Colon (tissue), 2 donors: ENCODE results near the gene SIM2.
"Not testable (repeated sequence)": the region's sequence is repeated elsewhere in the genome, so short reads cannot be mapped to it uniquely, and the experiment has no call there.

Experiments
- FAIRE-seq: peaks from 2 replicates; lab custom pipeline; 2012; peaks lifted over from hg19 to GRCh38; lab: Jason Lieb, UNC
- donor health status: control.
- donor health status: control.

SIM2 gene, protein sequence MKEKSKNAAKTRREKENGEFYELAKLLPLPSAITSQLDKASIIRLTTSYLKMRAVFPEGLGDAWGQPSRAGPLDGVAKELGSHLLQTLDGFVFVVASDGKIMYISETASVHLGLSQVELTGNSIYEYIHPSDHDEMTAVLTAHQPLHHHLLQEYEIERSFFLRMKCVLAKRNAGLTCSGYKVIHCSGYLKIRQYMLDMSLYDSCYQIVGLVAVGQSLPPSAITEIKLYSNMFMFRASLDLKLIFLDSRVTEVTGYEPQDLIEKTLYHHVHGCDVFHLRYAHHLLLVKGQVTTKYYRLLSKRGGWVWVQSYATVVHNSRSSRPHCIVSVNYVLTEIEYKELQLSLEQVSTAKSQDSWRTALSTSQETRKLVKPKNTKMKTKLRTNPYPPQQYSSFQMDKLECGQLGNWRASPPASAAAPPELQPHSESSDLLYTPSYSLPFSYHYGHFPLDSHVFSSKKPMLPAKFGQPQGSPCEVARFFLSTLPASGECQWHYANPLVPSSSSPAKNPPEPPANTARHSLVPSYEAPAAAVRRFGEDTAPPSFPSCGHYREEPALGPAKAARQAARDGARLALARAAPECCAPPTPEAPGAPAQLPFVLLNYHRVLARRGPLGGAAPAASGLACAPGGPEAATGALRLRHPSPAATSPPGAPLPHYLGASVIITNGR

DNA sequence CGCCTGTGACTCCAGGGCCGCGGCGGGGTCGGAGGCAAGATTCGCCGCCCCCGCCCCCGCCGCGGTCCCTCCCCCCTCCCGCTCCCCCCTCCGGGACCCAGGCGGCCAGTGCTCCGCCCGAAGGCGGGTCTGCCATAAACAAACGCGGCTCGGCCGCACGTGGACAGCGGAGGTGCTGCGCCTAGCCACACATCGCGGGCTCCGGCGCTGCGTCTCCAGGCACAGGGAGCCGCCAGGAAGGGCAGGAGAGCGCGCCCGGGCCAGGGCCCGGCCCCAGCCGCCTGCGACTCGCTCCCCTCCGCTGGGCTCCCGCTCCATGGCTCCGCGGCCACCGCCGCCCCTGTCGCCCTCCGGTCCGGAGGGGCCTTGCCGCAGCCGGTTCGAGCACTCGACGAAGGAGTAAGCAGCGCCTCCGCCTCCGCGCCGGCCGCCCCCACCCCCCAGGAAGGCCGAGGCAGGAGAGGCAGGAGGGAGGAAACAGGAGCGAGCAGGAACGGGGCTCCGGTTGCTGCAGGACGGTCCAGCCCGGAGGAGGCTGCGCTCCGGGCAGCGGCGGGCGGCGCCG, at the start of gene SIM2:
TSS of gene SIM2 (plus strand) at position 135 of the 565 bp plus-strand sequence. CDS start 632 bp downstream, outside the sequence.
- FAIRE-seq, result no peak

DNA sequence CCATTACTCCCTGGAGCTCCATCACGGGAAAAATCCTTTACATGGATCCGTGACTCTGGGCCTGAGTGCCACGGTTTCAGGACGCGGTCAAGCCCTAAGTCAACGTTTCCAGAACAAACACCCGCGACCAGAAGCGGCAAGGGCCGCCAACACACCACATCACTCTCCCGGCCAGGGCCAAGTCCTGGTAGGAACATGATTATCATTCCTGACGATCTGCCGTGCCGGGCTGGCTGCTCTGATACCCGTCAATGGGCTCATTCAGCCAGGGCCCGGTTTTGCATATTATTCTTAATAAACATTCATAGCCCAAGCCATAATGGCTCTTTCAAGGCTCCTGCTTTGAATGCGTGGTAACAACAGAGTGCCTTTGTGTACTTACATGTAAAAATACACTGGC, 44.6 kb upstream of the SIM2 start:
- FAIRE-seq, result no peak

DNA sequence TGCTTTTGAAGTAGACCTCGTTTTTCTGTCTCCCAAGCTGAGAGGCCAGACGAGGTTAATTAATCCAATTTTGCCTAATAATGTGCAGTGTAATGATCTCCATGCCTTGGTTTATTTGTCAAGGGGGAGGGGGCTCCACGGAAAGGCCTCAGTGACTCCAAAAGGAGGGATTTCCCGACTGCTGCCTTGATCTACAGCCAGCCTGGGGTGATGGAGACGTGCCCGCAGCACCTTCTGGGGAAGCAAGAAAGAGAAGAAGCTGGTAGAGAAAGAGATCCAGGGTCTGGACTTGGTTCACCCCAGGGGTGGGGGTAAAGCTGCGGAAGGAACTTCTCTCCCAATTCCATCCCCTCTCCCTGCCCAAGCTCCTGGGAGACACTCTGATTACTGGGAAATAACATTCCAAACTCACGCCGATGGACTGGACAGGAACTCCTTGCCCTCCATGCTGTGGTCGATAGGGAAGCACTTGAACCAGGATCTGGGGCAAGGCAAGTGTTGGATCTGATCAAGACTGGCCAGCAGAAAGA, 44.1 kb upstream of the SIM2 start:
- no peak for FAIRE-seq

DNA sequence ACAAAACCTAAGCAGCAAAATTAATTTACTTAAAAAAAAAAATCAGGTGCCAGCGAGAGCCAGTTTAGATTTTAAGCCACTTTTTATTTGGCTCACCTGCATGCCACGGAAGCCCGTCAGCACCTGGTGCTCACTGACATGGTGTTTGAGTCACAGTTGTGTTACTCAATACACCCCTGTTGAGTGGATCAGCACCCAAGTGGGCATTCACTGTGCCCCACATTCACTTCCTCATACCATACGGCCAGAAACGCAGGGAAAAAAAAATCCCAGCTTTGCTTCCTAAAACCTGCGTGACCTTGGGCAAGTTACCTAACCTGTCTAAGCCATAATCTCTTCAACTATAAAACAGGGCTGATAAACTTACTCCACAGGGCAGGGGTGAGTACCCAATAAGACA, 42.8 kb upstream of the SIM2 start:
- no peak for FAIRE-seq

DNA sequence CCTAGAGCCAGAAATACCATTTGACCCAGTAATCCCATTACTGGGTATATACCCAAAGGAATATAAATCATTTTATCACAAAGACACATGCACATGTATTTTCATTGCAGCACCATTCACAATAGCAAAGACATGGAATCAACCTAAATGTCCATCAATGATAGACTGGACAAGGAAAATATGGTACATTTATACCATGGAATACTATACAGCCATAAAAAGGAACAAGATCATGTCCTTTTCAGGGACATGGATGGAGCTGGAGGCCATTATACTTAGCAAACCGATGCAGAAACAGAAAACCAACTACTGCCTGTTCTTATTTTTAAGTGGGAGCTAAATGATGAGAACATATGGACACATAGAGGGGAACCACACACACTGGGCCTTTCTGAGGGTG, 41.6 kb upstream of the SIM2 start:
- FAIRE-seq, result not testable (repeated sequence)

DNA sequence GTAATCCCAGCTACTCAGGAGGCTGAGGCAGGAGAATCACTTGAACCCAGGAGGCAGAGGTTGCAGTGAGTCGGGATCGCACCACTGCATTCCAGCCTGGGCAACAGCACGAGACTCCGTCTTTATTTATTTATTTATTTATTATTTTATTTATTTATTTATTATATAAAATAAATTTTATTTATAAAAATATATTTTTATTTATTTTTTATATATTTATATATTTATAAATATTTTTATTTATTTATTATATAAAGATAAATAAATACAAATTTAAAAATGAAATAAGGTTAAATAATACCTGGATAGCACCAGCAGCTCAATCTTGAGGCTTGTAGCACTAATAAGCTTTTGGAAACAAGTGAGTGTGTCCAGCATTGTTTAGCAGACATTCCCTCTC, 40.9 kb upstream of the SIM2 start:
- FAIRE-seq, result no peak

DNA sequence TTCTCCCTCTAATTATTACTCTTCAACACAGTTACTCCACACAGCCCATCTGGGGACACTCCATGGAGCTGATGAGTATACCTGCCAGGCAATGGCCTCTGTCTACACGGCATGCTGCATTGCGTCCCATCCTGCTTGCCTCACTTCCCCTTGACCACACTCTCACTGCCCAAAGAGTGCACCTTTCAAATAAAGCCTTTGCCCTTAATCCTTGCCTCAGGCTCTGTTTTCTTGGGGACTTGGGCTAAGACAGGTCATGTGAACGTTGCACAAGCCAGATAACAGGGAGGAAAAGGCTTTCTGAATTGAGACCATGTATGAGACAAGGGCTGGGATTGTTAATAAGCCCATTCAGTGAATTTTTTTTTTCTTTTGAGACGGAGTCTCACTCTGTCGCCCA, 40.0 kb upstream of the SIM2 start:
- no peak for FAIRE-seq

DNA sequence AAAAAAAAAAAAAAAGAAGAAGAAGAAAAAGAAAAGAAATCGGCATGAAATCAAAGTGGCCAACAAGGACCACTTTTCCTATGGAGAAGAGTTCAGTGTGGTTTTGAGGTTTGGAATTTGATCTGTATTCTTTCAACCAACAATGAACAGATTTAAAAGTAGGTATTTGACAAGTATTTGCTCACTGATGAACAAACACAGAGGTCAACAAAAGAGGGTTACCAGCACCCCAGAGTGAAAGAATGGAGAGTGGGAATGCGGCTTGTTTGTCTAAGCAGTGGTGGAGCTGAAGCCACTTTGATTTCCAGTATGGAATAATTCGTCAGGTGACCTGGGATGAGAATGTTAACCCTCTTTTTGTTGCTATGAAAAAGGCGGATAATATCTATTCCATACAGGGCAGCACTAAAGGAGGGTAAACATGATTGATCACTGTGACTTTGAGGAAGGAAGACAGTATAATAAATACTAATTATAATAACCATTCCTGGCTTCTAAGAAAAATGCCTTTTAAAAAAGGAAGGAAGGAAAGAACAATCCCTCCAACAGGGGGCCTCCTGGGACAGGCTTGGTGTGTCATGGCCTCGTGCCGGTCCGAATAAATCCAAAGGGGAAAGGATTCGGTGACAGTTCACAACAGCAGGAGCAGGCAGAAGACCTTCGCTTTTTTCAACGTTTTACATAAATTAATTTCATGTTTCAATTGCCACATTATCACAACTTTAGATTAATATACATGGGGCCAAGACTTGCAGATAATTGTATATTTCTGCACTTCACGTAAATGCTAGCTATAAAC, 37.2 kb upstream of the SIM2 start:
- no peak for FAIRE-seq

DNA sequence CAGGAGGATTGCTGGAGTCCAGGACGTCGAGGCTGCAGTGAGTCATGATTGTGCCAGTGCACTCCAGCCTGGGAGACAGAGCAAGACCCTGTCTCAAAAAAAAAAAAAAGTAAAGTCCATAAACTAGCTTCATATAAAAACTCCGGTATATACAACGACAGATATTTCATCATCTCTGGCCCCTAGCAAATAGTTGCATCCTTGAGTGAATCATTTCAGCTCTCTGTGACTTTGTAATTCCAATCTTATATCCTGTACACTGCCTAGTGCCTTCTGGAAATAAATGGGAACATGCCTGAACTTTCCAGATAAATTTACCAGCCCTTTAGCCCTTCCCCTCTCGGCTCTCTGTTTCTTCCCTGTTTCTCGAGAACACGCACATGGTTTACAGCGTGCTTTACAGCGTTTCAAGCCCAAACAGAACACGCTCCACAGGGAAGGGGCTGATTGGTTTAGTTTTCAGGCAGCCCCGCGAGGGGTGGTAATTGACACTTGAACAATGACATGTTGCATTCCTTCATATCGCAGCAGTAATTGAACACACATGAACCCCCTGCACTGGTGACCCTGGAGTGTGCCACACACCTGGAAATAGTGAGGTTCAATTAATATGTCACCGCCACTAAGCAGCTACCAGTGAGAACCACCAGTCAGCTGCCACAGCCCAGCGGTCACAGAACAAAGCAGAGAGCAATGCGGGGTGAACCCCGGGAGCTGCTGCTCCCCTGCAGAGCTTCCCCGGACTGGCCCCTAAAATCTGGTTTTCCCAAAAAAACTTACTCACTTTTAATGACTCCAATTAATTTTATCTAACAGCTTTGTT, 35.7 kb upstream of the SIM2 start:
- no peak for FAIRE-seq

DNA sequence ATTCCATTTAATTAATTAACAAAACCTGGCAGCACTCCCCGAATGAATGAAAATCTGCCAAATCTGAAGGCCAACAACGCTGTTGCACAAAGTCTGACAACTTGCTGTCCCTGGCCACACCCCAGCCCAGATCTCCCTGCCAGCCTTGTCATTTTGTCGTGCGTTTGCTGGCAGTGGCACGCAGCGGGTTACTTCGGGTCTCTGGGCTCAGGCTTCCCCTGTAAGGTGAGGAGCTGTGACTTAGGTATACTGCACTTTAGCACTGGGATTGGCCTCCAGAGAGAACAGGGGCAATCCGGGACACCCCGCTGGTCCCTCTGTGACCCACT, 34.3 kb upstream of the SIM2 start:
- no peak for FAIRE-seq

DNA sequence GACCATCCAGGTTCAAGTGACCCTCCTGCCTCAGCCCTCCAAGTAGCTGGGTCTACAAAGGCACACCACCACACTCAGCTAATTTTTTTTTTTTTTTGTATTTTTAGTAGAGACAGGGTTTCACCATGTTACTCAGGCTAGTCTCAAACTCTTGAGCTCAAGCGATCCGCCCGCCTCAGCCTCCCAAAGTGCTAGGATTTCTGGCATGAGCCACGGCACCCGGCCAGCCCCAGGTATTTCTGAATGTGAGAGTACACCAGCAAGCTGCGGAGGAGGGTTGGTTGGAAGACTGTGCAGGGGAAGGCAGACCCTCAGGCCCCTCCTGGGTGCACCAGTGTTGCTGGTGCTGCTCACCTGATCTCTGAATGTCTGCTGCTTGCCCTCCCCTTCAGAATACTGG, 33.1 kb upstream of the SIM2 start:
- FAIRE-seq, result no peak

DNA sequence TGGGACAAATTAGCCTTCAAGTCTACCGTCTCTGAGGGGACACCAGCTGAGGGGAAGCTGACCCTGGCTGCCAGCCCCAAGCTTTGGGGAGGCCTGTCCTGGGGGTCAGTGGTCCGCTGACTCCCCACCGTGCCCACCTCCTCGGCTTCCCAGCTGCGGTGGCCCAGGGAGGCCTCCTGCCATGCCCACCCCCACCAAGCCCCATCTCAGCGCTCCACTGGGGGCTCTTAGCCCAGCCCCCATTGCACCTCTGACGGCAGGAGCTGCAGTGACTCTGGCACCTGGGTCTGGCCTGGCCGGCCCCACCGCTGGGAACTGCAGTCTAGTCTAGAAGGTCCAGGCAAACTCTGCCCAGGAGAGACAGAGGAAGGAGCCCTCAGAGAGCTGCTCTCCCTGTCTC, 30.2 kb upstream of the SIM2 start:
- FAIRE-seq, result no peak

DNA sequence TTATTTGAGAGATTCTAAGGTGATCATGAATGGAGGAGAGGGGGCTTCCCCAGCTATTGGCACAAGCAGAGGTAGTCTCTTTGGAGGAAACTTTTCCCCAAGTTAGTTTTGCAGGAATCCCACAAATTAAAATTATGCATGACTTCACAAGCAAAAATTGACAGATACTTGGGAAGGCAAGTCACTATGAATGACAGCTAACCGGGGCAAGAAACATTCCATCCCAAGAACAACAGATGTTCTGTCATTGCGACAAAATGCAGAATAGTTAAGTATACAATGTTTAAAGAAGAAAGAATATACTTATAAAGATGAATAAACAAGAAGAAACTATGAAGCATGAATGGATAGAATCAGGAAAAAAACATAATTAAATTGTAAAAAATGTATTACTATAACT, 27.1 kb upstream of the SIM2 start:
- FAIRE-seq, result no peak

DNA sequence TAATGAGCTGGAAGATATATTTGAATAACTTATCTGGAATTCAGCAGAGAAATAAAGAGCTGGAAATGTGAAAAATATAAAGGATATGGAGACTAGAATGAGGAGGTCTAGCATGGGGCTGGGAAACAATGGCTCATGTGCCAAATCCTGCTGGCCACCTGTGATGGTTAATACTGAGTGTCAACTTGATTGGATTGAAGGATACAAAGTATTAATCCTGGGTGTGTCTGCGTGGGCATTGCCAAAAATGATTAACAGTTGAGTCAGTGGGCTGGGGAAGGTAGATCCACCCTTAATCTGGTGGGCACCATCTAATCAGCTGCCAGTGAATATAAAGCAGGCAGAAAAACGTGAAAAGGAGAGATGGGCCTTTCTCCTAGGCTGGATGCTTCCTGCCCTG, 26.6 kb upstream of the SIM2 start:
- FAIRE-seq, result not testable (repeated sequence)

DNA sequence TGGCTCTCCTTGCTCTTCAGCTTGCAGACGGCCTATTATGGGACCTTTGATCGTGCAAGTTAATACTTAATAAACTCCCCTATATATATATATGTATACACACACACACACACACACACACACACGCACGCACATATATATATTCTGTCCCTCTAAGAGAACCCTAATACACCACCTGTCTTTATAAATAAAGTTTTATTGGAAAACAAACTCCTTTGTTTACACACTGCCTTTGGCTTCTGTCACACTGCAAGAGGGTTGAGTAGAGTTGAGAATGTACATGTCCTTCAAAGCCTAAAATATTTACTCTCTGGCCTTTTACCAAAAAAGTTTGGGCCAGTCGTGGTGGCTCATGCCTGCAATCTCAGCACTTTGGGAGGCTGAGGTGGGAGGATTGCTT, 26.2 kb upstream of the SIM2 start:
- FAIRE-seq, result no peak

DNA sequence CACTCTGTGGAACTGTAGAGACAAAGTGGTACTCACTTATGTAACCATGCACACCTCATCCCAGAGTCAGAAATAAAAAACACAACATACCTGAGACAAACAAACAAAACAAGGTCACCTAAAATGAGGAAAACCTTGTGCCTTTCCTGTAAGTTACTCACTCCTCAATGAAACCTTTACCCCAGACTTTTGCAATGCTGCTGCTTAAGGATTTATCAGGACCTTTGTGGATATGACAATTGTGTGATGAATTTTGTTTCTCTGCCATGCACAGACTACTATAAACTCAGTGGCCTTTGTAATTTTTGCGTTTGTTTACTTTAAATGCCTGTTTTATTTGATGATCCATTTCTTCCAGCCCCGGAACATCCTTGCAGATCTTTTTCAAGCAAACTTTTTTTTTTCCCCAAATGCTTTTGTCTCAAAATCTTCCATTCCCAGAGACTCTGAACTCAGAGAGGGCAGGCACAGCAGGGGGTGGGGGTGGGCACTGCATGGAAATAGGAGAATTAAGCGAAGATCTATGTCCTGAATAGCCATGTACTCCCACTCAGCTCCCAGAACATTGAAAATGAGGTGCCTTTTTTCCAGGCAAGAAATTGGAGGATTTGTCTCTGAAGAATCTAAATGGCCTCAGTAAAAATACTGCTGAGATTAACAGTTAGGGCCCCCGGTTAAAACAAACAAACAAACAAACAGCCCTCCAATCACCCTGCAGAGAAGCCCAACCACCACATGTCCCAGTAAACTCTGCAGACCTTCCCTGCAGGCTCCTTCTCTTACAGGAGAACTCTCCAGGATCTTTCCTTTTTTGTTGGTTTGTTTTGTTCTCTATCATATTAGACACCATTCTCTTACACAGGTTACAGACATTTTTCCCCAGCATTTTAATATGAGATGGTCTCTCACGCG, 22.6 kb upstream of the SIM2 start:
- no peak for FAIRE-seq

DNA sequence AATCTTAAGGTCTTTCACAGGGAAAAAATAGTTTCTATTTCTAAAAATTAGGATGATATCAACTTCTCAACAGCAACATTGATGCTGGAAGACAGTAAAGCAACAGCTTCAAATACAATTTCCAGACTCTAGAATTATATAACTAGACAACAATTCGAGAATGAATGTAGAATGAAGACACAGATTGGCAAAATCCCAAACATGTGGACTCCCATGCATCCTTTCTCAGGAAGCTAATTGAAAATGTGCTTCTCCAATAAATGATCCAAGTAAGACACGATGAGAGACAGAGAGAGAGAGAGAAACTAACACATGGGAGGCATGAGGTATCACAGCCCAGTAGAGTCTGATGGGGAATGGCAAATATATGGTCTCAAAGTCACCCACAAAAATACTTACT, 21.5 kb upstream of the SIM2 start:
- FAIRE-seq, result no peak

DNA sequence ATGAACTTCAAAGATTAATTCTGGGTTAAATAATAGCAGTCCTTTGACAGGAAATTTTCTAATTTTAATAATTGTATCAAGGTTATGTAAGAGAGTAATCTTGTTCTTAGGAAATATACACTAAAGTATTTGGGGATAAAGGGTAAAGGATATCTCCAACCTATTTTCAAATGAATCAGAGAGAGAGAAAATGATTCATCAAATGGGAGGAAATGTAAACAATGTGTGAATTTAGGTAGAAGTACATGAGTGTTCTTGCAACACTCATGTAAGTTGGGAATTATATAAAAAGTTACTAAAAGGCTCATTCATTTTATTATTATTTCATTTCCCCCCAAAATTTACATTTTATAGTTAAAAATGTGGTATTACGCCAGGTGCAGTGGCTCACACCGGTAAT, 20.4 kb upstream of the SIM2 start:
- FAIRE-seq, result no peak

DNA sequence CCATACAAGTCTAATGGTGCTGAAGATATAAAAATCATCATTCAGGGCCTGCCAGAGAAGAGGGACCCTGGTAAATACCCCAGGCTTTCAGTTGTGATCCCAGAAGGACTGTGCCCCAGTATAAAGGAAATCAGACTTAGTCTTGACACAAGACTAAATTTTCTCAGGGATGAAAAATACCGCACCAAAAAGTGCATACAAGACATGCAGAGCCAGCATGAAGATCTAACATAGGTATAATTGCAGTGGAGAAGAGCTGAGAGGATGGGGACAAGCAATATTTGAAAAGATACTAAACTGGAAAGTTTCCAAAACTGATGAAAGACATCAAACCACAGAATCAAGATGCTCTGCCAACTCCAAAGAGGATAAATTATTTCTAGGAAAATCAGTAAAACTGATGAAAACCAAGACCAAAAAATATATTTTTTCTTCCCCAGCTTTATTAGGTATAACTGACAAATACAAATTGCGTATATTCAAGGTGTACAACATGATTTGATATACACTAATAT, 17.7 kb upstream of the SIM2 start:
- FAIRE-seq, result no peak

DNA sequence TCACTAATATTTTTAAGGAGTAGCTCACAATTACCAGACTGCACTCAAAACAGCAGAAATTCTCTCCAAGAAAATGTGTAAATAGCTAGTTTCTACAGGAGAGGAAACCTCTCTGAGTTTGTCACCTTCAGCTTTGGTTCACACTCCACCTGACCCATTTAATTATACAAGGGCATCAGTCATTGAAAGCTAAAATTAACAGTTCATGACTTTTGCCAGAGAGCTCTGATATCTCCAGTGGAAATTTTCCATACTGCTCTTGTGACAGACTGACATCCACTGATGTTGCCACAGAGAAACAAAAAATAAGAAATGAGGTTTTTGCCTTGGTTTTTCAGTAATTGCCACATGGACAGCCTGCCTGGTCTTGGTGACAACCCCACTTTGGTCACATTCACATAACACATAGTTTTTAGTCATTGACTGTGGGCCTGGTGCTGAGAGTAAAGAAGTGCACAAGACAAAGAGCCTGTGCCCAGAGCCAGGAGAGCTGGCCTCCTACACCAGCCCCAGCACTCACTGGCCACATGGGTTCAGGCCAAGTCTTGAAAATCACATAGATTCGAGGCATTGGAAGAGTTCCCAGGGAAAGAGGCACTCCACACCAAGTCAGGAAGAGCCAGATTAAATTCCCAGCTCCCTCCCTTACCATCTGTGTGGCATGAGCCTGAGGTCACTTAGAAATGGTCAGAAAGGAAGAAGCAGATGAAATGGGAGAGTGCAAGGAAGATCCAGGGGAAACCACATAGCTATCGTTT, 13.8 kb upstream of the SIM2 start:
- FAIRE-seq, result no peak
